GM23248 (cell line): Measurements from ENCODE around the gene NUCB1. TPM values are rescaled to one million over a fixed set of nuclear protein-coding genes. Genes with fewer than 3 reads are reported as not detected.

Source experiments
- DNase-seq: peaks from one replicate; pipeline ENCODE4 v3.0.0-alpha.2; 2015
- H2AFZ ChIP-seq: fragments of 200-600 bp; sonication (generic); 2 replicates; pipeline ENCODE4 v1.6.1; 2016; ENCODE audit warnings: antibody characterized with exemption
- H3F3A ChIP-seq: fragments of 200-600 bp; sonication (generic); 2 replicates; pipeline ENCODE4 v1.6.1; 2016; ENCODE audit warnings: mild to moderate bottlenecking, antibody characterized with exemption, mixed run types; ENCODE audit not compliant: insufficient read depth
- H3K27ac ChIP-seq: fragments of 200-600 bp; sonication (generic); 2 replicates; pipeline ENCODE4 v1.5.1; 2016; ENCODE audit warnings: mild to moderate bottlenecking
- H3K27me3 ChIP-seq: fragments of 200-600 bp; sonication (generic); replicated peaks from 2 replicates; pipeline ENCODE4 v1.6.1; 2016; ENCODE audit warnings: mild to moderate bottlenecking; ENCODE audit not compliant: insufficient read depth
- H3K36me3 ChIP-seq: fragments of 200-600 bp; sonication (generic); 2 replicates; pipeline ENCODE4 v1.6.1; 2016; ENCODE audit warnings: low read depth, mild to moderate bottlenecking
- H3K4me1 ChIP-seq: fragments of 200-600 bp; sonication (generic); 2 replicates; pipeline ENCODE4 v1.6.1; 2016; ENCODE audit warnings: mild to moderate bottlenecking; ENCODE audit not compliant: insufficient read depth
- H3K4me2 ChIP-seq: fragments of 200-600 bp; sonication (generic); one replicate; pipeline ENCODE4 v1.6.1; 2016; ENCODE audit warnings: mild to moderate bottlenecking; ENCODE audit not compliant: unreplicated experiment
- H3K4me3 ChIP-seq: fragments of 200-600 bp; sonication (generic); 2 replicates; pipeline ENCODE4 v1.5.1; 2016; ENCODE audit warnings: mild to moderate bottlenecking
- H3K79me2 ChIP-seq: fragments of 200-600 bp; sonication (generic); 2 replicates; pipeline ENCODE4 v1.6.1; 2016; ENCODE audit warnings: mild to moderate bottlenecking; ENCODE audit not compliant: insufficient read depth
- H3K9ac ChIP-seq: fragments of 200-600 bp; sonication (generic); 2 replicates; pipeline ENCODE4 v1.6.1; 2016; ENCODE audit warnings: mild to moderate bottlenecking
- H3K9me2 ChIP-seq: fragments of 200-600 bp; sonication (generic); 2 replicates; pipeline ENCODE4 v1.6.1; 2016; ENCODE audit warnings: mixed run types, mild to moderate bottlenecking, moderate library complexity; ENCODE audit not compliant: insufficient read depth
- H3K9me3 ChIP-seq: fragments of 200-600 bp; sonication (generic); one replicate; pipeline ENCODE4 v1.6.1; 2017; ENCODE audit warnings: low read depth
- H4K20me1 ChIP-seq: fragments of 200-600 bp; sonication (generic); 2 replicates; pipeline ENCODE4 v1.6.0; 2016; ENCODE audit not compliant: insufficient read depth
- EZH2 ChIP-seq: fragments of 200-600 bp; sonication (generic); IDR thresholded peaks from 2 replicates; pipeline ENCODE4 v1.6.1; 2018; ENCODE audit warnings: antibody characterized with exemption, mild to moderate bottlenecking; ENCODE audit not compliant: insufficient read depth, poor library complexity, severe bottlenecking
- EZH2phosphoT487 ChIP-seq: fragments of 200-600 bp; sonication (generic); IDR thresholded peaks from 2 replicates; pipeline ENCODE4 v1.6.1; 2018; ENCODE audit warnings: antibody characterized with exemption, moderate library complexity, mild to moderate bottlenecking, low read depth; ENCODE audit not compliant: insufficient read depth
- WGBS, 2 experiments: methylation state at CpG; one replicate each; pipeline ENCODE4 v1.1.6; 2015 to 2017; ENCODE audit warnings: low lambda C conversion rate in 2 of 2, low coverage in 1 of 2; ENCODE audit errors: missing lambda C conversion rate in 2 of 2; 5-methylcytosine and 5-hydroxymethylcytosine counted together
- in situ Hi-C: fragments of 300-500 bp; cut with MboI; formaldehyde crosslinking; loops from 2 replicates; pipeline ENCODE4 v1.15.0; 2020
- polyA plus RNA-seq: library from polyadenylated mRNA; unstranded; fragments of >200 nt; fragmentation: Nextera tagmentation; extraction: Ambion mirVana; gene quantifications from 2 replicates; pipeline ENCODE4 v1.2.1, GENCODE V29; 2016
- total RNA-seq: library from RNA; depleted of rRNA; stranded (reverse); fragments of >200 nt; shearing (Covaris generic); gene quantifications from 2 replicates; pipeline ENCODE4 v1.2.3, GENCODE V29; 2014

Gene NUCB1
- total and polyA plus RNA-seq, 2 experiments from 2014 or later, result 401 to 412 TPM

GRCh38 chr19:48954595-48955307, 54.6 kb downstream of the NUCB1 start, which contains the start of gene BAX:
Gene BAX, plus strand, starts transcription at chr19:48954875. Its CDS starts 54 bp downstream, at chr19:48954929.
- no peak for TF ChIP-seq EZH2phosphoT487
- TF ChIP-seq EZH2, result no peak
- peak within 1 kb of the TSS; percentile 86 for H2AFZ ChIP-seq
- H3K9me3 ChIP-seq, result no peaks in the 10 kb centered on the region
- peak within 1 kb of the TSS; percentile 70 for H3K27ac ChIP-seq
- 1 to 2% methylated on average over 41 to 63 of the region's 71 CpGs for WGBS, 2 experiments
- in situ Hi-C loops, result no loop called here
- peaks cover 7% of the 10 kb centered on the region; the same call in 1 of the 2 replicates for H3K36me3 ChIP-seq
- no peaks in the 10 kb centered on the region for H4K20me1 ChIP-seq
- H3K27me3 ChIP-seq, result no peaks in the 10 kb centered on the region
- peak within 1 kb of the TSS; percentile 91 for H3K4me3 ChIP-seq
- peak within 1 kb of the TSS; percentile 96 for H3K9ac ChIP-seq
- peaks cover 16% of the 10 kb centered on the region for H3F3A ChIP-seq
- peaks cover 11% of the 10 kb centered on the region; the same call in 1 of the 2 replicates for H3K4me1 ChIP-seq
- H3K79me2 ChIP-seq, result peaks cover 31% of the 10 kb centered on the region
- H3K9me2 ChIP-seq, result no peaks in the 10 kb centered on the region
- peak within 1 kb of the TSS; percentile 76 for H3K4me2 ChIP-seq
- DNase-seq, result peak; percentile 98

DNA sequence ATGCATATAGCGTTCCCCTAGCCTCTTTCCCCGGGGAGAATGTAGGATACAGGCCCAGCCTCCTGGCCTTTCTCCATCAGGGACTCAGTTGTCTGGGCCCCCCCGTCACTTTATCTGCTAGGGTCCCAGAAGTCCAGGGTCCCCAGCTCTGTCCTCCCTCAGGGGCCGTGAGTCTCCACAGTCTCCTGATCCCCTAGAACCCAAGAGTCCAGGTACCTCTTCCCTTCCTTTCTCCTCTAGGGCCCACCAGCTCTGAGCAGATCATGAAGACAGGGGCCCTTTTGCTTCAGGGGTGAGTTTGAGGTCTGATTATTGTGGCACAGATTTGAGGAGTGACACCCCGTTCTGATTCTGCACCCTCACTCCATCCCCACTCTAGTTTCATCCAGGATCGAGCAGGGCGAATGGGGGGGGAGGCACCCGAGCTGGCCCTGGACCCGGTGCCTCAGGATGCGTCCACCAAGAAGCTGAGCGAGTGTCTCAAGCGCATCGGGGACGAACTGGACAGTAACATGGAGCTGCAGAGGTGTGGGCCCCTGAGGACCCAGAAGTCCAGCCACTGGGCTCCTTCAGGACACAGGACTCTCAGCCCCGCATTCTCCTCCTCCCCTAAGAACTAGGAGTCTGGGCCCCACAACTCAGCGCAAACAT, 55.3 kb downstream of the NUCB1 start:
- Histone ChIP-seq H3K36me3 (peaks cover 7% of the 10 kb centered on the region; the same call in 1 of the 2 replicates), H3K9ac (peak overlapping the region; percentile 96), H4K20me1 (no peaks in the 10 kb centered on the region), H3K9me3 (no peaks in the 10 kb centered on the region), H3K4me2 (peak overlapping the region; percentile 76), H2AFZ (peak overlapping the region; percentile 53; the same call in 1 of the 2 replicates), H3K79me2 (peaks cover 31% of the 10 kb centered on the region), H3K27ac (peak overlapping the region; percentile 70), H3K4me3 (peak overlapping the region; percentile 91), H3K27me3 (no peaks in the 10 kb centered on the region), H3F3A (peaks cover 16% of the 10 kb centered on the region), H3K4me1 (peaks cover 11% of the 10 kb centered on the region; the same call in 1 of the 2 replicates), H3K9me2 (no peaks in the 10 kb centered on the region)
- 56 to 57% methylated on average over 16 of the region's 16 CpGs for WGBS, 2 experiments
- no peak for DNase-seq
- TF ChIP-seq EZH2phosphoT487, result no peak
- no peak for TF ChIP-seq EZH2
- in situ Hi-C loops, result no loop called here

GRCh38 chr19:48958006-48958405, 57.9 kb downstream of the NUCB1 start:
- H3K4me2 ChIP-seq, result no peak overlapping the region
- 89 to 96% methylated on average over 8 of the region's 8 CpGs for WGBS, 2 experiments
- TF ChIP-seq EZH2 (no peak), EZH2phosphoT487 (no peak)
- H3K9me3 ChIP-seq, result no peaks in the 10 kb centered on the region
- H4K20me1 ChIP-seq, result no peaks in the 10 kb centered on the region
- H3K9ac ChIP-seq, result no peak overlapping the region
- in situ Hi-C loops, result no loop called here
- no peak overlapping the region for H2AFZ ChIP-seq
- H3K9me2 ChIP-seq, result no peaks in the 10 kb centered on the region
- no peak overlapping the region for H3K4me3 ChIP-seq
- peaks cover 22% of the 10 kb centered on the region for H3F3A ChIP-seq
- peaks cover 15% of the 10 kb centered on the region for H3K4me1 ChIP-seq
- no peaks in the 10 kb centered on the region for H3K27me3 ChIP-seq
- no peak overlapping the region for H3K27ac ChIP-seq
- no peak for DNase-seq
- H3K79me2 ChIP-seq, result peaks cover 31% of the 10 kb centered on the region
- H3K36me3 ChIP-seq, result peaks cover 7% of the 10 kb centered on the region; the same call in 1 of the 2 replicates

- H3K9ac ChIP-seq, result no peak overlapping the region
- H3K27me3 ChIP-seq, result no peaks in the 10 kb centered on the region
- peaks cover 35% of the 10 kb centered on the region for H3F3A ChIP-seq
- in situ Hi-C loops, result no loop called here
- peaks cover 30% of the 10 kb centered on the region for H3K4me1 ChIP-seq
- no peaks in the 10 kb centered on the region for H3K9me2 ChIP-seq
- peaks cover 7% of the 10 kb centered on the region; the same call in 1 of the 2 replicates for H3K36me3 ChIP-seq
- H3K79me2 ChIP-seq, result peaks cover 31% of the 10 kb centered on the region
- H3K4me3 ChIP-seq, result no peak overlapping the region
- TF ChIP-seq EZH2phosphoT487 (no peak), EZH2 (no peak)
- WGBS, 2 experiments, result 88 to 92% methylated on average over 16 of the region's 16 CpGs
- no peaks in the 10 kb centered on the region for H3K9me3 ChIP-seq
- H3K4me2 ChIP-seq, result no peak overlapping the region
- no peak overlapping the region for H3K27ac ChIP-seq
- DNase-seq, result no peak
- no peak overlapping the region for H2AFZ ChIP-seq
- no peaks in the 10 kb centered on the region for H4K20me1 ChIP-seq
These were observed 59.5 kb downstream of the NUCB1 start for GRCh38 chr19:48959341-48960239.
